HUDEP-2 (cell line): Measurements from ENCODE around the gene ADAM10.

Source experiments
- DNase-seq, 76 experiments: peaks; one replicate each; lab custom pipeline; 2025; ENCODE audit not compliant: unreplicated experiment in 76 of 76; lab: John Stamatoyannopoulos, UW

The ADAM10 gene

GRCh38 chr15:58684036-58684710 is 65.3 kb downstream of the ADAM10 start:
- no peak for DNase-seq

- DNase-seq = no peak
Measured at GRCh38 chr15:58682234-58682633, 67.3 kb downstream of the ADAM10 start.

- DNase-seq = no peak
Measured at GRCh38 chr15:58678683-58679082, 70.8 kb downstream of the ADAM10 start.

GRCh38 chr15:58677426-58677825 is 72.1 kb downstream of the ADAM10 start:
- no peak for DNase-seq

GRCh38 chr15:58676766-58677165 is 72.7 kb downstream of the ADAM10 start:
- no peak for DNase-seq

- no peak for DNase-seq
Measured at GRCh38 chr15:58671186-58671585, 78.3 kb downstream of the ADAM10 start.

- peak in 1 of 76 experiments; percentile 7 for DNase-seq
Measured at GRCh38 chr15:58669108-58669507, 80.4 kb downstream of the ADAM10 start.

- no peak for DNase-seq
Measured at GRCh38 chr15:58666957-58667356, 82.5 kb downstream of the ADAM10 start.

GRCh38 chr15:58665672-58666071 is 83.8 kb downstream of the ADAM10 start:
- no peak for DNase-seq

GRCh38 chr15:58650102-58650501 is 99.4 kb downstream of the ADAM10 start:
- DNase-seq = no peak

GRCh38 chr15:58649175-58649574 is 100.3 kb downstream of the ADAM10 start:
- no peak for DNase-seq

- no peak for DNase-seq
Measured at GRCh38 chr15:58643996-58644395, 105.5 kb downstream of the ADAM10 start.

GRCh38 chr15:58641660-58642059 is 107.8 kb downstream of the ADAM10 start:
- no peak for DNase-seq

GRCh38 chr15:58639992-58640391 is 109.5 kb downstream of the ADAM10 start:
- DNase-seq = no peak

- no peak for DNase-seq
Measured at GRCh38 chr15:58639002-58639756, 110.3 kb downstream of the ADAM10 start.

- no peak for DNase-seq
Measured at GRCh38 chr15:58632789-58633188, 116.7 kb downstream of the ADAM10 start.

GRCh38 chr15:58631319-58631718 is 118.2 kb downstream of the ADAM10 start:
- no peak for DNase-seq

GRCh38 chr15:58629625-58630024 is 119.9 kb downstream of the ADAM10 start:
- no peak for DNase-seq

- DNase-seq = peak in 2 of 76 experiments; percentile 0 to 15
Measured at GRCh38 chr15:58628206-58628947, 121.1 kb downstream of the ADAM10 start.

GRCh38 chr15:58627701-58628100 is 121.8 kb downstream of the ADAM10 start:
- DNase-seq = no peak

- no peak for DNase-seq
Measured at GRCh38 chr15:58627046-58627445, 122.5 kb downstream of the ADAM10 start.

- DNase-seq = no peak
Measured at GRCh38 chr15:58626378-58626777, 123.1 kb downstream of the ADAM10 start.
